GM19397 (cell line): ENCODE measurements around the gene TINAG.
A peak's percentile ranks its signal among the peaks of the same experiment; 100 is the strongest.

ENCODE experiments used
- ATAC-seq: cut with Tn5 transposase; IDR thresholded peaks from one replicate; pipeline ENCODE4 v1.9.1; 2021; ENCODE audit warnings: mild to moderate bottlenecking, moderate library complexity; ENCODE audit not compliant: unreplicated experiment

The TINAG gene, protein sequence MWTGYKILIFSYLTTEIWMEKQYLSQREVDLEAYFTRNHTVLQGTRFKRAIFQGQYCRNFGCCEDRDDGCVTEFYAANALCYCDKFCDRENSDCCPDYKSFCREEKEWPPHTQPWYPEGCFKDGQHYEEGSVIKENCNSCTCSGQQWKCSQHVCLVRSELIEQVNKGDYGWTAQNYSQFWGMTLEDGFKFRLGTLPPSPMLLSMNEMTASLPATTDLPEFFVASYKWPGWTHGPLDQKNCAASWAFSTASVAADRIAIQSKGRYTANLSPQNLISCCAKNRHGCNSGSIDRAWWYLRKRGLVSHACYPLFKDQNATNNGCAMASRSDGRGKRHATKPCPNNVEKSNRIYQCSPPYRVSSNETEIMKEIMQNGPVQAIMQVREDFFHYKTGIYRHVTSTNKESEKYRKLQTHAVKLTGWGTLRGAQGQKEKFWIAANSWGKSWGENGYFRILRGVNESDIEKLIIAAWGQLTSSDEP

DNA sequence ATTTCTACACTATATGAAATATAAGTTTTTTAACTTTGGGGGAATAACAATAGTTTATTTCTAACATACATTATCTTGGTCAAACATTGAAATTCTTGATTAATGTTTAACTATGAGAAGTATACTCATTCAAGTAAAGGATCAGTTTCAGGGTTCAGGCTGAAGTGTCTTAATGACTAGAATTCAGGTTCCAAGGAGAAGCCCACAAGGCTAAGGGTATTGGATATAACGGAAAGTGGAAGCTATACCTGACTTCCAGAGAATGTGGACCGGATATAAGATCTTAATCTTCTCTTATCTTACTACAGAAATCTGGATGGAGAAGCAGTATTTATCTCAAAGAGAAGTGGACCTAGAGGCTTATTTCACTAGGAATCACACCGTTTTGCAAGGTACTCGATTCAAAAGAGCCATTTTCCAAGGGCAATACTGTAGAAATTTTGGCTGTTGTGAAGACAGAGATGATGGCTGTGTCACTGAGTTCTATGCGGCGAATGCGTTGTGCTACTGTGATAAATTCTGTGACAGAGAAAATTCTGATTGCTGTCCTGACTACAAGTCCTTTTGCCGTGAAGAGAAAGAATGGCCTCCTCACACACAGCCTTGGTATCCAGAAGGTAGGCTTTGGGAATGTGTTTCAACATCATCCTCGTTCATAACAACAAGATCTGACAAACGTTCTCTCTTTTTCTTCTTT is at the start of gene TINAG:
TINAG (plus strand) TSS at position 153 of the 697 bp plus-strand sequence; CDS start at position 263, 110 bp downstream.
- no peak for ATAC-seq

DNA sequence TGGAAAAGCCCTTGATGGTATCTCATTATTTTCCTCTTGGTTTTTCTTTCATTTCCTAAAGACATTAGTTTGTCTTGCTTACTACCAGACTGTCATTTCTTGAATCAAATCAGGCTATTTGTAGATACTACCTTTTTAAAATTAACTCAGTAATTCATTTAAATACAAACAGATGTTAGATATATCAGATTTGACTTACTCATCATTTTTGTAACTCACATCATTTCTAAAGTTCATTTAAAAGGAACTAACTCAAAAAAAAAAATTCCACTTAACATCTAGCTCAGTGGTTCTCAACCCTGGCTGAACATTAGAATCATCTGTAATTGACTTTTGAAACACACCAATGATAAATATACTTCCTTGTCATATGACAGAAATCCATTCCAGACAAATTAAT is 48.2 kb upstream of the TINAG start:
- no peak for ATAC-seq

DNA sequence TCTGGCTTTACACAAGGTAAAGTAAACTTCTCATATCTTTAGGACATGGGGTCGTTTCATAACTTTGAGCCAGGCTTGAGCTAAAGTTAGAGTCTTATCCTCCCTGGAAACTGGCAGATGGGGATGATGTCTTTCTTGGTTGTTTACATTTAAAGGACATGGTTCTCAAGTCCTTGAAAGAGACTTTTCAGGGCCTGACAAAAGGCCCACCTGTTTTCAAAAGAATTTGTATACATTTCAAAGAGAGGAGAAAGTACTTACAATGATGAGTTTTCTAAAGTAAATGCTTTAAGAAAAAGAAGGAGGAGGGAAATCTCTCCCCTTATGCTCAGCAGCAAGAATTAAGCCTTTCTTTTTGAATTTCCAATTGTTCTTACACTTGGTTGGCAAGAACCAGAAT is 45.7 kb upstream of the TINAG start:
- ATAC-seq: no peak

DNA sequence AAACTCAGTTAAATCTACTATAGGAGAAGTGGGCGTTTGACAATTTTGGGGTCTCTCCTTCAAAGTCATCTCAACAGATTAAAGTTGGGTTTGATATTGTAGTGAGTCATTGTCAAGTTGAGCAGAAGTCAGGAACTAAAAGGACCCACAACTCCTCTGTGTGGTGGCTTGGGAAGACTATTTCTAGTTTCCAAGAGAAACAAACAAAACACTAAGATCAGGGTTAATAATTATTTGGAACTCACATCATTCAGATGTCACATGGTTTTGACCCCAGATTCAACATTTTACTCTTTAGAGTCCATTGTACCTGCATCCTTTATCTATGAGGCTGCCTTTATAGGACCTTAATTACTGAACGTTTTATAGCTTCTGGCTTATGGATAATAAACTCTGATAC is 45.3 kb upstream of the TINAG start:
- ATAC-seq: no peak

DNA sequence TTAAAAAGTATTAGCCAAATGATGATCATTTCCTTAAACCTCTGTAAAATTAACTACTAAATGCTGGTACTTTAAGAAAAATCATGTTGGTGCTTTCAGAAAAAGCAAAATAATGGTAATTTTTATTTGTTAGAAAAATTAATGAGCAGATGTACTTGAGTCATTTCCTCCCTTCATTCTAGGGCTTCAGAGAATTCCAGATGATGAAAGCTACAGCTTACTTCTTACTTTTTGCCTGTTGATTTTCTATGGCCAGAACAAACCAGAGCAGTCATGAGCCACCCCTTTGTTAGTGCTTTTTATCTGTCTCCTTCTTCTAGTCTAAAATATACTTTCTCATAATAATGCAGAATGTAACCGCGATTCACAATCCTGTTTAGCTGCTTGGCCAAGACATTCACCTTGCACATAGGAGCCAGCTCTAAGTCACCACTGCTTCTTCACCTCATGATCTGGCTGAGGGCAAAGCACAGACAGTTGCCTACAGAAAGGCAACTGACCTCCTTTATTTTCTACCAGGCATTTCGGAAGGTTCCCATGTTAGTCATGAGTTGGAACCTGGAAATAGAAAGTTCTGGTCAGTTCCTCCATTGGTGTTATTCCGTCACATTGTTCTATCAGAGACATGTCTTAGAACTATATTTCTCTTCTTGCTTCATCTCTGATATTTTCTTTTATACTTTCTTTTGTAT is 43.5 kb upstream of the TINAG start:
- ATAC-seq: no peak

DNA sequence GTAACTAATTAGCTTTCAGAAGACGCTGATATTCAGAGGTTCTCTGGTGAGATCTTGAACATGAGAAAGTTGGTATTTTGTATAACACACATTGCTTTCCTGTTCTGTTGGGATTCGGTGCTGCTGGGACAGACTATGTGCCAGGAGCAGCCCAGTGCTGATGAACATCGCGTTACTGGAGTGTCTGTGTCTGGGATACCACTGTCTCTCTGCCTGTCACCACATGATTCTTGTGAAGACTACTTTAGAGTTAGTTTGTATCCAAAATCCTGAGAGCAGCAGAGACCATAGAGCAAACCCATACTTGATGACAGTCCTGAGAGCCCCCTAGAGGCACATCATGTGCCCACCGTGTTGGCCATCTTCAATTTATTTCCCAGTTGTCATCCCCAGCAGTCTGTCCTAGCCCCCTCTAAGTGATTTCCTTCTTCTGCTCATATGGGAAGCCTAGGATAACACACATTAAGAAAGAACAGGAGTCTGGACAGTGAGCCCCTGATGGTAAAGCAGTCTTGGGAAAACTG is 41.8 kb upstream of the TINAG start:
- no peak for ATAC-seq

DNA sequence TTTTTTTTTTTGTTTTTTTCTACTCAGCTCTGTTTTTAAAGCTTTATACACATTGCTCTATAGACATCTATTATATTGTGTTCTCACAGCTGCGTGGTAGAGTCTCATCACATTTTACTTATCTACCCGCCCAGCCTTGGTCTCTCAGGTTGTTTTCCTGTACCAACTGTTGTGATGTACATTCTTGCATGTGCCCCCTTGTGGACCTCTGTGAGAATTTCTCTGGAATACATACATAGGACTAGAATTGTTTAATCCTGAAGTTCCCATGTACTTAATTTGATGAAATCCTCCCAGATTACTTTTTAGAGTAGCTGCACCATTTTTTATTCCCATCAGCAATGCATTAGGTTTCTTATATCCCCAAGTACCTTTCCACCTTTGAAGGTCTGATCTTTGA is 40.4 kb upstream of the TINAG start:
- no peak for ATAC-seq

DNA sequence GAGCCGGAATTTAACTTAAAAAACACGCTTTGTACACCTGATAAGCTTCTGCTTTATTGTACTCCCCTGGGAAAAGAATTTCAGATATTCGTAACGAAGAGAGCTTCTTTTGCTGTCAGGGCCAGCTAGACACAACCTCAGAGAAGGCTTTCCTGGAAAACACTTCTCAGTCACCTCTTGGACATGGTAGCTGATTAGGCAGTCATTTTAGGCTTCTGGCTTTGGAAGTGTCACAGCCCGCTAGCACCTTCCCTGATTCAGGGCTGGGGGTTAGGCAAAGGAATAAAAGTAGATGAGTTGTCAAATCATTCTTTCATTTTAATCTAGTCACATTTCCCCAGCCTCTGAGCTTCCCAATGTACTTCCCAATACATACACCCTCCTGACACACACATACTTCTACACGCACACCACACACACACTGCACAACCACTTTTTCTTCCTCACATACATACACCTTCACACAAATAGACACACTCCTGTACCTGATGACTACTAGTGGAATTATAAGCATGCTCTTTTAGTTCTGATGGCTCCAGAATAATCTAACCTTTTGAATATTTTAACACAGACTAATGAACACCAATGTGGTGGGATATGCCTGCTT is 34.9 kb upstream of the TINAG start:
- no peak for ATAC-seq

DNA sequence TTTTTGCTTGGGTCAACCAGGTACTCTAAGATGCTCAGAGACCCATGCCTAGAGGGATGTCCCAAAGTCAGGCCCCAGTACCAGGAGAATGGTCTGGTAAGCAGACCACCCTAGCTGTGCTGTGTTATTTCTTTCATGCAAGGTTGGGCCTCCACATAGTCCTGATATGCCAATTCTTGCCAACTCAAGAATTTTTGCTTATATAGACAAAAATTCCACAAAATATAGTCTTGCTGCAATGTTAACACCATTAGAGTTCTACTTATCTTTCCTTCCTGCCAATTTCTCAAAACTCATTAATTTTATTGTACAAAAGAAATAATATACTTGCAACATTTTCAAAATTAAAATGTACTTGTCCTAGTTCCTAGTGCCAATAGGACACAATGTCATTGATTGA is 33.9 kb upstream of the TINAG start:
- ATAC-seq: no peak

DNA sequence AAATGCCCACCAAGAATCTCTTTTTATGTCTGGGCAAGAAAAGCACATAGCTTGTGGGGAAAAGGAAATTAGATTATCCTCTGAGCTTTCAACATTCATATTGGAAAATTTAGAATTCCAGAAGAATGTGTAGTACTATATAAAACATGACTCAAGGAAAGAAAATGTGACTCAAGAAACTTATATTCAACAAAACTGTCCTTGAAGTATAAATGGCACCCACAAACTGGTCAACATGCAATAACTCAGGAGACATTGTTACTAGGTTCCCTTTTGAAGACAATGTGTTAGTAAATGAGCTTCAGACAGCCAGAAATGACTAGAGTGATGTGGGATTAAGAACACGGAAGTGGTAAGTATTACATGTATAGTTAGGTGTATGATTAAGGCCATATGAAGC is 26.1 kb upstream of the TINAG start:
- ATAC-seq: no peak

DNA sequence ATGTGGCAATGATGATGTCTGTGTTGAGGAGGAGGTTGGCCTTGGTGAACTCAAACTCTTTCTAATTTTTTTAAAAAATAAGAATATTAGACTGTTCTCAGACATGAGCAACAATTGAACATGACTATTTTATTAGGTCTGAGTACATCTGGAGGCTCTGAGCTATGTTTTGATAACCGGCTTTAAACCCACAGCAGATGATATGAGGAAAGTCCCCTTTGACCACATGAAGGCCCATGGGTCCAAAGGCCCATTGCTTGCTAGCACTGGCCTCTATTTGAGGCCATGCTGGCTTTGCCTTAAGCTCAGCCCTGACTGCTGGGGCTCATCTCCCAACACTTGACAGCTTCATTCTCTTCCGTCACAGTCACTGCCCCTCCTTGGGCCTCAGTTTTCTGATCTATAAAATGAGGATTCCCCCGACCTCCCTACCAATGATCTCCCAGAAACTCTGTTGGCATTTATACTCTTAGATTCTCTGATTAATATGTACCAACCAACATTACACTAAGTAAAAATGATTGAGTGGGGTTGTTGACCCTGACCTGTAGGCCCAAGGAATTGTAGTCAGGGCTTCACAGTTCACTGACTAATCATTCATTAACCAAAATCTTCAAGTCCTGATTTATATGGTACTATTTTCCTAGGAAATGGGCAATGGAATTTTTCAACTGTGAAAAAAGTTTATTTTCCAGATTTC is 23.9 kb upstream of the TINAG start:
- no peak for ATAC-seq

DNA sequence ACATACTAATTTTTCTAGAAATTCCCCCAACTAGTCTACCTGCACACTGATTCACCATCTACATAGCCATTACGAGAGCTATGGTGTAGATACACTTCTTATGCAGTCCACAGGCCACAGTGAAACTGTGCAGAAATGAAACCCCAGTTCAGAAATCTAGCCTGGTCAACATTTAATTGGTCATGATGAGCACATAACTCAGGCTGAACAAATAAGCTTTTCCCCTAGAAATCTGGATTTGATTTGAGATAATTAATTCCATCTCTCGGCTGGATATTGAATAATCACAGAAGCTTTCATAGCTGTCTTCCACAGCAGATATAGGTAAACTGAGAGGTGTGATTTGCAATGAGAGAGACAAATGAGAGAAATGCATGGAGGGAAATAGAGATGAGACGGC is 22.6 kb upstream of the TINAG start:
- ATAC-seq: no peak

DNA sequence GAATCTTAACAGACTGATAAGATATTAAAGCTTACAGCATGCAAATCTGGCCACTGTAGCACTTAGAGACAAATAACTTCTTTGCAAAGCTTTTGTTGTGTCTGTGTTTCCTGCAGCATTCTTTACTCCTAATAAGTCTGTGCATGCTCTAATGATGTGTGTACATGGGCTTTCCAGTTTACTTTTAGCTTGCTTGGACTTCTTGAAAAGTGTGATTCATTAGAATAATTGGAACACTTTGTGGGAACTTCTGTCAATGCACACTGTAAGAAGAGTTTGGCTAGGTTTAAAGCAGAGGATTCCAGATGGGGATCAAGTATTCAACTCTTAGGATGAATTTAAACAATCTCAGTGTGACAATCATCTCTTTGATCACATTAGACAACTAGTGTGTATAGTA is 22.1 kb upstream of the TINAG start:
- no peak for ATAC-seq

DNA sequence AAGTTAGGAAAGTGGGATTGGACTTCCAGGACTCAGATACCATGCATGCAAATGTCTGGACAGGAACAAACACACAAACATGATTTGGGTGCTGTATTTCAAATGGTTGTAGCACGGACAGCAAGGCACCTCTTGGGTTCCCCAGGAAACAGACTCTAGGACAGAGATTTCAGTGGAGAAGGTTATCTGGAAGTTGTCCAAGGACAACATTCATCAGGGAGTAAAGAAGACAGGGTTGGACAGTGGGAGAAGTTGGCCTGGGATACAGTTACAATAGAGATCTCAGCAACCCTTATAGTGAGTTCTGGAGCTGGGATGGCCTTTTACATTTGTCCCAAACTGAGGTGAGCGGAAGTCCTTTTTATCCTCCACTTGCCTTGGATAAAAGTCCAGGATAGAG is 19.8 kb upstream of the TINAG start:
- no peak for ATAC-seq

DNA sequence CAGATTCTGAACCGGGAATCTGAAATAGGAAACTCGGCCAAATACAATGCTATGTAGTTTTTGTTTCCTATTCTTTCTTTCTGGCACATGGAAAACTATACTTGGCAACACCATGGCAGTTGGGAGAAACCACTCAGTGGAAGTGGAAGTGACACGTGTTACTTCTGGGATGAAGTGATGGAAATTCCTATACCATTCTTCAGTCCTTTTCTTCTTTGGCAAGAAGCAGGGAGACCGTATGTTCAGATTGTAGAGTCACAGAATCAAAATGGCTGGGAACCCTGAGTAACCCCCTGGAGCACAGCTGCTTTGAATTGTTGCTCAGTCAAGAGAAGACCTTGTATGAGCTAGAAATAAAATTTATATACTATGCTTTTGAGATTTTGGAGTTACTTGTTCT is 18.8 kb upstream of the TINAG start:
- no peak for ATAC-seq

DNA sequence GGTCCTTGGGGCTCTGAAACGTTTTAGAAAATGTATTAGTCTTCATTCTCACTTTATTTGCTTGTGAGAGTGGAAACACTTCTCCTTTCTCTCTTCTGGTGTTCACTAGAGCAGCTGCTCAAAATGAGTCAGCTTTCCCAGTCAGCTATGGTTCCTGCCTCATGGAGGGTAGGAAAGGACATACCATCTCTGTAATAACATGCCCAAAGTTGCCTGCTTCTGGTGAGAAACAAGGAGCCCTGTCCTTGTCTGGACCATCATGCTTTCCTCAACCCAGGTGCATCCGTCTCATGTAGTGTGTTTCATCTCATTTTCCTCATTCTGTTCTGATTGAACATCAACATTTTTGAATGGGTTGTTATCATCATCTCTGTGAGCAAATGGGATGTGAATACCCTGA is 17.1 kb upstream of the TINAG start:
- ATAC-seq: peak; percentile 70

DNA sequence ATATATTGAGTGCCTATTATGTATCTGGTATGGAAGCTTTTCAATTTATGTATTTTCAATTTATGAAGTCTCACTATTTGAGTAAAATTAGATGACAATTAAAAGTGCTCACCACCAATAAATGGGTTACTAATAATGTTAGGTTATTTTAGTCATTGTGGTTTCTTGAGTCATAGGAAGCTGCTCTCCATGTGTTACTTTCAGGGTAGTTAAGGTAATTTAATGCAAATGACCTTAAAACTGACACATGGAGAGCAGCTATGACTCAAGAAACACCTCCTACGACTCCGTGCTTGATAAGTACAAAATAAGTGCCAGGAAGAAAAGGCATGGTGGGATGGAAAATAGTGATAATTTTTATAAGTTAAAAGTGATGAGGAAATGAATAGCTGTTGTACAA is 16.5 kb upstream of the TINAG start:
- ATAC-seq: peak; percentile 86

DNA sequence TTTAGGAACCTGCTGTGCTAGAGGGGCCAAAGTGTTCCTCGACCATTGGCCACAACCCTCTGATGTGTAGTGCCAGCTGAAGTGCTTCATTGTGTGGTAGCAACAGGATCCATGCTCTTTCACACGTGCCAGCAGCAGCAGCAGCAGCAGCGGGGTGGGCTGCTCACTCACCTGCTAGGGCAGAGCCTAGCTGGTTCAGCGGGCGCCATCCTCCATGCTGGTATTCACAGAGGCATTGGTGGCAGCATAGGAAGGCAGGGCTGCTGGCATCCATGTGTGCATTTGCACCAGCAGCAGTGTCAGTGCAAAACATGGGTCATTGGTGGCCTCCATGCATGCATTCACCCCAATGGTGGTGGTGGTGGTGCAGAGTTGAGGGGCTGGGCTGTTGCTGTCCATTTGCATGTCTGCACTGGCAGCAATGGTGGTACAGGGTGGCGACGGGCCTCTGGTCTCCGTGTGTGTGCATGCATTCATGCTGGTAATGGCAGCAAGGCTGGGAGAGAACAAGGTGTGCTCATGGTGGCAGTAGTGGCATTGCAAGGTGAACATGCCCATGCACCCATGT is 13.2 kb upstream of the TINAG start:
- no peak for ATAC-seq

DNA sequence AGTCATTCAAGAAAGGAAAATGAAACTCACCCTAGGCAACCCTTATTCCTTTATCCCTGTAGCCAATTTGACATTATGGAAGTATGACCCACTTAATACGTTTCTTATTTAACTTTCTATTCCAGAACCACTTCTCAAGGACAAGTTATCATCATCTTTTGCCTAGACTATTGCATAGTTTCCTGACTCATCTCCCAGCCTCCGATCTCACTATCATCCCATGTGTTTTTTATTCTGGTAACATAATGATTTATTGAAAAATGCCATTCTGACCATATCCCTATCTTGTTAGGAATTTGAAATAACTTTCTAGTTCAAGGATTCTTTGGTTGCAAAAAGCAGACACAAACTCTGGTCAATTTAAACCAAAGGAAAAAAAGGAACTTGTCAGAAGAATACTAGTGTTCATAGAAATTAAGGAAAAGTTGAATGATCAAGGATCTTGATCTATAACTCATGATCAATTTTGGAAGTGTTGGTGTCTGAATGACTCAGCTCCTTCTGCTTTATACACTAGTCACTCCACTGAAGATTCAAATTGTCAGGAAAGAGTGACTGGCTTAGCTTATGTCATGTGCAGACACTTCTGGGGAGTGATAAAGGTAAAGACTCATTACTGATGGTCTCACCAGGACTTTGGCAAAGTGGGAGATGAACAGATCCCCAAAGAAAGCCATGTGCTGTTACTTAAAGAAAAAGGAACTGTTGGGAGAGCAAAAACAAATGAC is 8.5 kb upstream of the TINAG start:
- ATAC-seq: no peak

DNA sequence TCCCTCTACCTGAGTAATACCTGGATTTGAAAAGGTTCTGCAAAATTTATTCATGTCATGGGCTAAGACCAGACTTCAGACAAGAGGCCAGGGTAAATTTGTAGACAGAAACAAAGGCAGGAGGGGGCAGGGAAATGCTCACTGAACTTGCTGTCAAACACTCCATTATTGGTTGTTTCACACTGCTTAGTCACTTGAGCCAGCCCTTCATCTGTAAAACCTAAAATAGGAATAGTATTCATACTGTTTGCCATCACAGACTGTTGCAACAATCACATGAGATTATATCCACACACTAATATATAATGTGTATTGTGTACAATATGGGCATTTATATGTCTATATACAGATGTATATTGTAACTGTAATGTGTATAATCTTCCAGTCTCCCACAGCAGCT is 6.5 kb upstream of the TINAG start:
- ATAC-seq: no peak
